ENCODE data around the gene PTPRA.
"Not testable (repeated sequence)": the region's sequence is repeated elsewhere in the genome, so short reads cannot be mapped to it uniquely, and the experiment has no call there.

Gene PTPRA

DNA sequence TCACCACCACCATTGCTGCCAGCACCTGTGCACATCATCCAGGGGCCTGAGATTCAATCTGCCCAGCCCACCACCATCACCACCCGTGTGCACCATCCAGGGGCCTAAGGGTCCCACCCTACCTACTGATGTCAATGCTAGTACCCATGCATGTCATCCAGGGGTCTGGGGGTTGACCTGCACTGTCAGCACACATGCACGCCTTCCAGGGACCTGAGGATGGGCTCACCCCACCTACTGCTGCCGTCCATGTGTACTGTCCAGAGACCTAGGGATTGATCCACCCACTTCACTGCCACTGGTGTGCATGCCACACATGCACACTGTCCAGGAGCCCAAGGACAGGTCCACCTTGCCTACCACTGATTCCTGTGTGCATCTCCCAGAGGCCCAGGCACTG is 186.2 kb downstream of the PTPRA start:
- in situ Hi-C loops (cut with HindIII; ENCODE audit: low sequenced_read_pairs) = no loop called here
- no peak overlapping the region for H3K4me3 ChIP-seq (ENCODE audit: low read depth, low read length)
- no peak for DNase-seq (ENCODE audit: low read depth, low spot score)
- TF ChIP-seq, protein P1, sequence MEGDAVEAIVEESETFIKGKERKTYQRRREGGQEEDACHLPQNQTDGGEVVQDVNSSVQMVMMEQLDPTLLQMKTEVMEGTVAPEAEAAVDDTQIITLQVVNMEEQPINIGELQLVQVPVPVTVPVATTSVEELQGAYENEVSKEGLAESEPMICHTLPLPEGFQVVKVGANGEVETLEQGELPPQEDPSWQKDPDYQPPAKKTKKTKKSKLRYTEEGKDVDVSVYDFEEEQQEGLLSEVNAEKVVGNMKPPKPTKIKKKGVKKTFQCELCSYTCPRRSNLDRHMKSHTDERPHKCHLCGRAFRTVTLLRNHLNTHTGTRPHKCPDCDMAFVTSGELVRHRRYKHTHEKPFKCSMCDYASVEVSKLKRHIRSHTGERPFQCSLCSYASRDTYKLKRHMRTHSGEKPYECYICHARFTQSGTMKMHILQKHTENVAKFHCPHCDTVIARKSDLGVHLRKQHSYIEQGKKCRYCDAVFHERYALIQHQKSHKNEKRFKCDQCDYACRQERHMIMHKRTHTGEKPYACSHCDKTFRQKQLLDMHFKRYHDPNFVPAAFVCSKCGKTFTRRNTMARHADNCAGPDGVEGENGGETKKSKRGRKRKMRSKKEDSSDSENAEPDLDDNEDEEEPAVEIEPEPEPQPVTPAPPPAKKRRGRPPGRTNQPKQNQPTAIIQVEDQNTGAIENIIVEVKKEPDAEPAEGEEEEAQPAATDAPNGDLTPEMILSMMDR (IDR thresholded peaks at IDR 0.05; ENCODE audit: low read depth, low read length) = no peak

DNA sequence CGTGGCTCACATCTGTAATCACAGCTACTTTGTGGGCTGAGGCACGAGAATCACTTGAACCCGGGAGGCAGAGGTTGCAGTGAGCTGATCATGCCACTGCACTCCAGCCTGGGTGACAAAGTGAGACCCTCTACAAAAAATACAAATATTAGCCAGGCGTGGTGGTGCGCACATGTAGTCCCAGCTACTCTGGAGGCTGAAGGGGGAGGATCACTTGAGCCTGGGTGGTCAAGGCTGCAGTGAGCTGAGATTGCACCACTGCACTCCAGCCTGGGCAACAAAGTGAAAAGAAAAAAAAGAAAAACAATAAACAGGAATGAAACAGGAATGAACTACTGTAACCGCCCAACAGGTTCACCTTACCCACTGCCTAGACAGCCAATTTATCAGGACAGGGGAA is 190.8 kb downstream of the PTPRA start:
- in situ Hi-C loops (cut with HindIII; ENCODE audit: low sequenced_read_pairs); H3K4me3 ChIP-seq (ENCODE audit: low read depth, low read length); DNase-seq (ENCODE audit: low read depth, low spot score): not testable (repeated sequence)

DNA sequence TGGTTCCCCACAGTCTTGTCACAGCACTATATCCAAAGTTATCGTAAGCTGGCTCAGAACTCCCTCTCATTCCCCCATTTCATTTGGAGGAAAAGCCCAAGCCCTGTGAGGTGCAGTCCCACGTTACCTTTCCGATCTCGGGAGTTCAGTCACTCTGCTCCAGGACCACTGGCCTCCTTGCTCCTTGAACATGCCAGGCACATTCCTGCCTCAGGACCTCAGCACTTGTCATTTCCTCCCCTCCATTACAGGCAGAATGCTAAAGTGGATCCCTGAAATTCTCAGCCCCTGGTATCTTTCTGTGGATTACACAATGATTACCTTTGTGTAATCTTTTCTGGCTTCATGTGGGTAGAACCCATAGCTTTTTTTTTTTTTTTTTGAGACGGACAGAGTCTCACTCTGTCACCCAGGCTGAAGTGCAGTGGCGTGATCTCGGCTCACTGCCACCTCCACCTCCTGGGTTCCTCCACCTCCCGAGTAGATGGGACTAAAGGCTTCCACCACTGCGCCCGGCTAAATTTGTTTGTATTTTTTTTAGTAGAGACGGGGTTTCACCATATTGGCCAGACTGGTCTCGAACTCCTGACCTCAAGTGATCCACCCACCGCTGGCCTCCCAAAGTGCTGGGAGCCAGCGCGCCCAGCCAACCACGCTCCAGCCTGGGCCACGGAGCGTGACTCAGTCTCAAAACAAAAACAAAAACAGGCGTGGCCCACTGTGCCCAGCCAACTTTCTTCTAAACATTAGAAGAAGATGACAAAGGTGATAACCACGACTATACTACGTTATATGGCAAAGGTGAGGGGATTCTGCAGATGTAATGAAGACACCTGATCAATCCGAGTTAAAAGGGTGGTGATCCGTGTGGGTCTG is 194.1 kb downstream of the PTPRA start:
- H3K4me3 ChIP-seq (ENCODE audit: low read depth, low read length) = no peak overlapping the region
- no peak for DNase-seq (ENCODE audit: low read depth, low spot score)
- in situ Hi-C loops (cut with HindIII; ENCODE audit: low sequenced_read_pairs) = no loop called here
- TF ChIP-seq, protein P1 (IDR thresholded peaks at IDR 0.05; ENCODE audit: low read depth, low read length) = no peak

DNA sequence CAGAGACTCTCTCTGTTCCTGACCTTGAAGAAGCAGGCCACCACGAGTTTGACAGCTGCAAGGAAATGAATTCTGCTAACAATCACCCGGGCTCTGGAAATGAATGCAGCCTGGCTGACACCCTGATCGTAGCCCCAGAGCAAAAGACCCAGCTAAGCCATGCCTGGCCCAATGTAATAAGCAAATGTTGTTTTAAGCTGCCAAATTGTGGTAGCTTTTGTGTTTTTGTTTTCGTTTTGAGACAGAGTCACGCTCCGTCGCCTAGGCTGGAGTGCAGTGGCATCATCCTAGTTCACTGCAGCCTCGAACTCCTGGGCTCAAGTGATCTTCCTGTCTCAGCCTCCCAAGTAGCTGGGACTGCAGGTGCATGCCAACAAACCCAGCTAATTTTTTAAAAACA is 194.8 kb downstream of the PTPRA start:
- DNase-seq (ENCODE audit: low read depth, low spot score) = no peak
- TF ChIP-seq, protein P1 (IDR thresholded peaks at IDR 0.05; ENCODE audit: low read depth, low read length) = no peak
- H3K4me3 ChIP-seq (ENCODE audit: low read depth, low read length) = no peak overlapping the region
- in situ Hi-C loops (cut with HindIII; ENCODE audit: low sequenced_read_pairs) = no loop called here

DNA sequence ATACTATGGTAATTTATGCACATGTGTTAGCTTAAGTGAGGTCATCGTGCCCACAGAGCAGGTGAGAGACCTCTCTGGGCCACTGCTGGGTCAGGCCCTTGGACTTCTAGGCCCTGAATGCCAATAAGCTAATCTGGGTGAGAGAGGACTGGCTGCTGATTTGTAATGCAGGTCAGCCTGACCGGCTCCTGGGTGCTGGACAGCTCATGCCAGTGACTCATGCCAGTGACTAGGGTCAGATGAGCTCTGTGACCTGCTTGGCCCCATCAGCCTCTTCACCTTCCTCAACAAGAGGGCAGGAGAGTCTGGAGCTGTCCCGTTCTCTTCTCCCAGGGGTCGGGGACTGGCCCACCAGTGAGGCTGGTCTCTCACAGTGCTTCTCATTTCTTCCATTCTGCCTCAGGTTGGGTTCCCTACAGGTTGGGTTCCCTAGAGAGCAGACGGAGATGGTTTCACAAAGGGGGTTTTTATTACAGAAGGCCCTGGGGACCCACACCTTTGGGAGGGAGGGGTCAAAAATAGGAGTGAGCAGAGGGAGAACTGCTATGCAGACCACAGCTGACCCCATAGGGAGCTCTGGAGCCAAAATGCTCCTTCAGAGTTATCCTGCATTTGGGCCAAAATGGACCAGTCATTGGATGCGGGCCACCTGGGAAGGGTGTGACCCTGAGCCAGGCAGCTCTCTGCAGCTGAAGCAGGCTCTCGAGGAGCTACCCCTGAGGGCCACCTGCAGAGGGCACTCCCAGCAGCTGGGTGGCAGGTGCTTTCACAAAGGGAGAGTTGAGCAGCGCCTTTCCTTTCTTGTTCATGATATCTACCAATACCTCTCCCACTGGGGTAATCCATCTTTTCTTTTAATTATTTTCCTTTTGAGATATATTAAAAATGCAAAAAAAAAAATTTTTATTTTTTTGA is 196.0 kb downstream of the PTPRA start:
- in situ Hi-C loops (cut with HindIII; ENCODE audit: low sequenced_read_pairs) = no loop called here
- DNase-seq (ENCODE audit: low read depth, low spot score) = no peak
- TF ChIP-seq, protein P1 (IDR thresholded peaks at IDR 0.05; ENCODE audit: low read depth, low read length) = no peak
- H3K4me3 ChIP-seq (ENCODE audit: low read depth, low read length) = no peak overlapping the region

DNA sequence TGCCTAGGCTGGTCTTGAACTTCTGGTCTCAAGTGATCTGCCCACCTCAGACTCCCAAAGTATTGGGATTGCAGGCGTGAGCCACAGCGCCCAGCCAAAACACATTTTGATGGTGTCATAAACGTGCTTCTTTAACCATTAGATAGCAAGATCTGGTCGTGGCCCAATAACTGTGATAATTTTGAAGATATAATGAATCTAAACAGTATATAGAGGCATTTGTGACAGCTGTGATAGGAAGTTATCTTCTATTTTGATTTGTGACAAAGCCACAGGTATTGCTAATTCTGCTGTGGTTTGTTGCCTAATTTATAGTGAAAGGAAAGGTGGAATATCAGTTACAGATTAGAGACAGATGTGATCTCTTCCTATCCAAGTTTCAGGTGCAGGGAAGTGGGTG is 197.4 kb downstream of the PTPRA start:
- in situ Hi-C loops (cut with HindIII; ENCODE audit: low sequenced_read_pairs) = no loop called here
- TF ChIP-seq, protein P1 (IDR thresholded peaks at IDR 0.05; ENCODE audit: low read depth, low read length) = no peak
- no peak for DNase-seq (ENCODE audit: low read depth, low spot score)
- H3K4me3 ChIP-seq (ENCODE audit: low read depth, low read length) = no peak overlapping the region

DNA sequence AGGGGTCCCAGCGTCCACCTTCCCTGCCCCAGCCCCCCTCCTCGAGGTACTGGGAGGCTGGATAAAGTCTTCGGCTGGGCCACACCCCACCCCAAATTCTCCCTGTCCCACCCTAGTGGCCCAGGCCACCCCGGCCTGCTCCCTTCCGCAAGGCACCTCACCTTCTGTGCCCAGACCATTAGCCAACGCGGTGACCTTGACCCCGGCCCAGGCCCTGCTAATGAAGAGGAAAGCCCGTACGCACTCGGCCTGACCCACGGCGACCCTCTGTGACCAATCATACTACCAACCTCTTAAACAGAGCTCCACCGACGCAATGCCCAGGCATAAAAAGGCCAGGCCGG is 198.0 kb downstream of the PTPRA start:
- DNase-seq (ENCODE audit: low read depth, low spot score) = no peak
- TF ChIP-seq, protein P1 (IDR thresholded peaks at IDR 0.05; ENCODE audit: low read depth, low read length) = no peak
- in situ Hi-C loops (cut with HindIII; ENCODE audit: low sequenced_read_pairs) = no loop called here
- H3K4me3 ChIP-seq (ENCODE audit: low read depth, low read length) = no peak overlapping the region

Measured in astrocyte of the spinal cord (primary cell).